C4-2B (cell line): ENCODE results near the gene ZNF133.

ENCODE experiments used
- CTCF ChIP-seq: fragments of 450-650 bp; conservative IDR thresholded peaks from 2 replicates; pipeline ENCODE4 v1.5.1; 2017; ENCODE audit warnings: mild to moderate bottlenecking
- ZFX ChIP-seq: fragments of 450-650 bp; IDR thresholded peaks from 2 replicates; pipeline ENCODE4 v1.6.1; 2017

DNA sequence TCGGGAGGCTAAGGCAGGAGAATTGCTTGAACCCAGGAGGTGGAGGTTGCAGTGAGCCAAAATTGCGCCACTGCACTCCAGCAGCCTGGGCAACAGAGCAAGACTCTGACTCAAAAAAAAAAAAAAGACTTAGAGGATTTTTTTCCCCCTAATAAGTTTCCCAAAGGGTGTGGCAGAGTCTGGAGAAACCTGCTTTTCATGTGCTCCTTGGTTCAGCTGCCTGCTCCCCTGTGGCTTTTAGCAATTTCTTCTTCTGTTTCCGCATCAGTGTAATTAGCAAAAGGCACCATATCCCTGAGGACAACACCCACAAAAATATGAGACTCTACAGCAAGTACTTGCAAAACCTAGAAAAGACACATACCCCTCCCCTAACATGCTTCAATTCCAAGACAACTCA, 28.6 kb upstream of the ZNF133 start:
- no peak for TF ChIP-seq CTCF
- TF ChIP-seq ZFX, result no peak
